ENCODE results near the gene LMNTD1. TPM values are rescaled to one million over a fixed set of nuclear protein-coding genes. Genes with fewer than 3 reads are reported as not detected.

Gene LMNTD1
- total and polyA plus RNA-seq, 9 of the 15 experiments (the other 6 are each of a cell fraction or from before 2014, with no cell fraction given), result not detected

- TF ChIP-seq ZNF318 (IDR thresholded peaks at IDR 0.05; ENCODE audit: borderline replicate concordance in 1 of 2, low read depth in 1 of 2) (no peak), PTBP1 (IDR thresholded peaks at IDR 0.05; ENCODE audit: low read depth, low read length) (no peak), HLTF (IDR thresholded peaks at IDR 0.05) (no peak), MITF (IDR thresholded peaks at IDR 0.05) (no peak), SMARCA4 (IDR thresholded peaks at IDR 0.05) (no peak), RBBP5 (IDR thresholded peaks at IDR 0.05; ENCODE audit: borderline replicate concordance, insufficient read depth, low read length, poor library complexity, severe bottlenecking) (no peak), RREB1 (CRISPR knock-in tag; IDR thresholded peaks at IDR 0.05) (no peak), ZNF740 (CRISPR knock-in tag; IDR thresholded peaks at IDR 0.05) (no peak), ZNF740 (tag; IDR thresholded peaks at IDR 0.05) (no peak), ELF2 (CRISPR knock-in tag; IDR thresholded peaks at IDR 0.05) (no peak), NFIC (IDR thresholded peaks at IDR 0.05) (peak; percentile 91), SMAD4 (CRISPR knock-in tag; conservative IDR thresholded peaks at IDR 0.05) (no peak), ZNF431 (CRISPR knock-in tag; IDR thresholded peaks at IDR 0.05) (no peak)
Observed at GRCh38 chr12:25583545-25583944, 30.5 kb upstream of the LMNTD1 start (continued).

All from K562 (cell line).